Breast epithelium (tissue), 3 donors: ENCODE measurements around the gene CLDN6.

Experiments
- POLR2A ChIP-seq: fragments of 450-650 bp; IDR thresholded peaks from one replicate; pipeline ENCODE4 v1.6.1; 2016; ENCODE audit warnings: antibody characterized with exemption, mild to moderate bottlenecking, moderate library complexity
- POLR2AphosphoS5 ChIP-seq, 3 donors: sonication (generic); formaldehyde crosslinking; IDR thresholded peaks; one replicate each; pipeline ENCODE4 v1.6.1; 2017; ENCODE audit warnings: antibody characterized with exemption in 3 of 3
- TF ChIP-seq, protein P1 (sequence below), 3 donors: fragments of 450-650 bp; IDR thresholded peaks; one replicate each; pipeline ENCODE4 v1.5.1; 2016 to 2017; ENCODE audit warnings: antibody characterized with exemption in 3 of 3, mild to moderate bottlenecking in 3 of 3, moderate library complexity in 3 of 3

DNA sequence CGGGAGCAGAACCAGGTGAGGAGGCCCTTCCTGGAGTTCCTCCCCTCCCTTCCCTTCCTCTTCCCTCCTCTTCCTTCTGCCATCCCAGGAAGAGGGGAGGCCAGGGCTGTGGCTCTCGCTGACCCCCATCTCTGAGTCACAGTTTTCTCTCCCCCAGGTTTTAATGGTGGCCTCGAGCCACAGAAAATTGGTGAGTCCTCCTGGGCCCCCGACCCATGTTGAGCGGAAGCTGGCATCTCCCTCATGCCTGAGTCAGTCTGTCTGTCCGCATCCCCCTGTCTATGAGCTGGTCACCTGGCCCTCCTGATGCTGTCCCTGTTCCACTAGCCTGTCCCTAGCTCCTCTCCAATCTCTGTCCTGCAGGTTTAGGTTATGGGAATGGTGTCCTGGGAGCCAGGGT is 18.1 kb downstream of the CLDN6 start:
- TF ChIP-seq, protein P1, sequence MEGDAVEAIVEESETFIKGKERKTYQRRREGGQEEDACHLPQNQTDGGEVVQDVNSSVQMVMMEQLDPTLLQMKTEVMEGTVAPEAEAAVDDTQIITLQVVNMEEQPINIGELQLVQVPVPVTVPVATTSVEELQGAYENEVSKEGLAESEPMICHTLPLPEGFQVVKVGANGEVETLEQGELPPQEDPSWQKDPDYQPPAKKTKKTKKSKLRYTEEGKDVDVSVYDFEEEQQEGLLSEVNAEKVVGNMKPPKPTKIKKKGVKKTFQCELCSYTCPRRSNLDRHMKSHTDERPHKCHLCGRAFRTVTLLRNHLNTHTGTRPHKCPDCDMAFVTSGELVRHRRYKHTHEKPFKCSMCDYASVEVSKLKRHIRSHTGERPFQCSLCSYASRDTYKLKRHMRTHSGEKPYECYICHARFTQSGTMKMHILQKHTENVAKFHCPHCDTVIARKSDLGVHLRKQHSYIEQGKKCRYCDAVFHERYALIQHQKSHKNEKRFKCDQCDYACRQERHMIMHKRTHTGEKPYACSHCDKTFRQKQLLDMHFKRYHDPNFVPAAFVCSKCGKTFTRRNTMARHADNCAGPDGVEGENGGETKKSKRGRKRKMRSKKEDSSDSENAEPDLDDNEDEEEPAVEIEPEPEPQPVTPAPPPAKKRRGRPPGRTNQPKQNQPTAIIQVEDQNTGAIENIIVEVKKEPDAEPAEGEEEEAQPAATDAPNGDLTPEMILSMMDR (IDR thresholded peaks at IDR 0.05), result no peak
- TF ChIP-seq POLR2A, result no peak
- TF ChIP-seq POLR2AphosphoS5 (IDR thresholded peaks at IDR 0.05), result no peak
